K562 (cell line): ENCODE results near the gene NUP155. TPM values are rescaled to one million over a fixed set of nuclear protein-coding genes. Genes with fewer than 3 reads are reported as not detected.

Experiments
- CBFA2T2 ChIP-seq: fragments of 450-650 bp; conservative IDR thresholded peaks from 2 replicates; pipeline ENCODE4 v1.6.1; 2017; ENCODE audit warnings: mild to moderate bottlenecking
- CBFA2T3 ChIP-seq: fragments of 450-650 bp; IDR thresholded peaks from 2 replicates; pipeline ENCODE4 v1.6.1; 2017
- GTF2B ChIP-seq: IDR thresholded peaks from 2 replicates; pipeline ENCODE4 v1.6.1; 2011; ENCODE audit not compliant: insufficient read length; ENCODE audit errors: extremely low read depth
- HDAC2 ChIP-seq: fragments of 450-650 bp; IDR thresholded peaks from 2 replicates; pipeline ENCODE4 v1.6.1; 2016; ENCODE audit warnings: mild to moderate bottlenecking
- HMG20B ChIP-seq: fragments of 250-450 bp; sonication (Bioruptor Pico); IDR thresholded peaks from 2 replicates; pipeline ENCODE4 v1.5.0; 2021; ENCODE audit warnings: mild to moderate bottlenecking
- ILK ChIP-seq: fragments of 450-650 bp; IDR thresholded peaks from 2 replicates; pipeline ENCODE4 v1.6.1; 2016; ENCODE audit warnings: missing genetic modification characterization, low read depth, mild to moderate bottlenecking, missing compliant biosample characterization, moderate library complexity, borderline replicate concordance
- KAT2B ChIP-seq: IDR thresholded peaks from one replicate; pipeline ENCODE4 v1.6.1; 2012; ENCODE audit warnings: low read depth, mild to moderate bottlenecking, control low read depth, inconsistent platforms, low read length, moderate library complexity
- LEF1 ChIP-seq: fragments of 450-650 bp; IDR thresholded peaks from 2 replicates; pipeline ENCODE4 v1.6.1; 2016; ENCODE audit warnings: mild to moderate bottlenecking
- MTA1 ChIP-seq: fragments of 450-650 bp; IDR thresholded peaks from 2 replicates; pipeline ENCODE4 v1.6.1; 2017; ENCODE audit warnings: borderline replicate concordance
- MYC ChIP-seq, 2 experiments: fragments of 250-450 bp in 1 of 2; sonication (Bioruptor Pico) in 1 of 2; IDR thresholded peaks; 2 replicates each; pipeline versions ENCODE4 v1.5.1 to v1.6.1; 2012 to 2021; ENCODE audit warnings: low read depth in 2 of 2, borderline replicate concordance in 1 of 2, improper control_type of control experiment in 1 of 2, low read length in 1 of 2, mild to moderate bottlenecking in 1 of 2, moderate library complexity in 1 of 2
- NCOA4 ChIP-seq: fragments of 450-650 bp; IDR thresholded peaks from 2 replicates; pipeline ENCODE4 v1.6.1; 2018; ENCODE audit warnings: mild to moderate bottlenecking; ENCODE audit not compliant: partially characterized antibody
- NCOA6 ChIP-seq: fragments of 450-650 bp; IDR thresholded peaks from 2 replicates; pipeline ENCODE4 v1.6.1; 2017; ENCODE audit warnings: mild to moderate bottlenecking
- PCBP1 ChIP-seq: fragments of 200-400 bp; formaldehyde crosslinking; IDR thresholded peaks from 2 replicates; pipeline ENCODE4 v1.6.1; 2018; ENCODE audit warnings: mild to moderate bottlenecking, low read depth, low read length; ENCODE audit not compliant: poor library complexity, severe bottlenecking
- PHF20 ChIP-seq: fragments of 450-650 bp; IDR thresholded peaks from 2 replicates; pipeline ENCODE4 v1.6.1; 2018; ENCODE audit not compliant: partially characterized antibody
- RCOR1 ChIP-seq, 2 experiments: IDR thresholded peaks; 2 replicates each; pipeline ENCODE4 v1.6.1; 2012; ENCODE audit warnings: low read depth in 2 of 2, low read length in 2 of 2, borderline replicate concordance in 1 of 2, improper control_type of control experiment in 1 of 2
- SRF ChIP-seq, 2 experiments: fragments of 250-450, 450-650 bp in 1 of 2; sonication (Bioruptor Pico) in 1 of 2; sonication (generic) in 1 of 2; formaldehyde crosslinking; IDR thresholded peaks; 2 replicates each; pipeline versions ENCODE4 v1.5.0 to v1.5.1; 2020 to 2022; ENCODE audit warnings: mild to moderate bottlenecking in 1 of 2, missing genetic modification reagents in 1 of 2
- ZNF77 ChIP-seq: fragments of 250-450 bp; sonication (Bioruptor Pico); IDR thresholded peaks from 2 replicates; pipeline ENCODE4 v1.5.0; 2020
- polyA plus RNA-seq, 8 experiments: library from polyadenylated mRNA; depleted of rRNA in 4 of 8; stranded (reverse) in 5 of 8; unstranded in 3 of 8; fragments of >200 nt; fragmentation: Nextera tagmentation in 2 of 8; fragmentation: Illumina TruSeq in 1 of 8; extraction: Ambion mirVana in 2 of 8; extraction: Trizol in 1 of 8; gene quantifications; 2 replicates each; pipeline versions ENCODE4 v1.2.1 to v1.2.3, GENCODE V29; 2011 to 2014; ENCODE audit warnings: inconsistent platforms in 1 of 8, missing spikeins in 1 of 8
- total RNA-seq, 7 experiments: library from RNA; depleted of rRNA in 6 of 7; stranded (reverse); fragments of >200 nt in 6 of 7; fragmentation: Illumina TruSeq in 2 of 7; extraction: Trizol in 2 of 7; gene quantifications; 2 replicates each; pipeline versions ENCODE4 v1.2.1 to v1.2.3, GENCODE V29; 2011 to 2021; ENCODE audit warnings: low replicate concordance in 1 of 7
- TF ChIP-seq, protein P1 (sequence below): fragments of 450-650 bp; conservative IDR thresholded peaks from 2 replicates; pipeline ENCODE4 v1.6.1; 2016; ENCODE audit warnings: missing genetic modification characterization, low read depth, mild to moderate bottlenecking, control low read depth, missing compliant biosample characterization
- TF ChIP-seq, protein P2 (sequence below): IDR thresholded peaks from 2 replicates; pipeline ENCODE4 v1.6.1; 2016; ENCODE audit warnings: missing genetic modification characterization, missing compliant biosample characterization
- TF ChIP-seq, protein P3 (sequence below): sonication (generic); formaldehyde crosslinking; IDR thresholded peaks from 2 replicates; pipeline ENCODE4 v1.8.0; 2022; ENCODE audit warnings: missing genetic modification reagents, mild to moderate bottlenecking, borderline replicate concordance
- TF ChIP-seq, protein P4 (sequence below): sonication (generic); formaldehyde crosslinking; IDR thresholded peaks from 2 replicates; pipeline ENCODE4 v1.8.0; 2023; ENCODE audit warnings: mild to moderate bottlenecking, missing genetic modification reagents

Gene NUP155
- total and polyA plus RNA-seq, 9 of the 15 experiments (the other 6 are each of a cell fraction or from before 2014, with no cell fraction given), result 39.3 to 130 (median 77.0) TPM

- TF ChIP-seq SRF (CRISPR knock-in tag; IDR thresholded peaks at IDR 0.05), result no peak; a peak in 2 of 4 replicates
- peak; percentile 48 for TF ChIP-seq NCOA6
- TF ChIP-seq KAT2B, result no peak
- TF ChIP-seq, protein P1, sequence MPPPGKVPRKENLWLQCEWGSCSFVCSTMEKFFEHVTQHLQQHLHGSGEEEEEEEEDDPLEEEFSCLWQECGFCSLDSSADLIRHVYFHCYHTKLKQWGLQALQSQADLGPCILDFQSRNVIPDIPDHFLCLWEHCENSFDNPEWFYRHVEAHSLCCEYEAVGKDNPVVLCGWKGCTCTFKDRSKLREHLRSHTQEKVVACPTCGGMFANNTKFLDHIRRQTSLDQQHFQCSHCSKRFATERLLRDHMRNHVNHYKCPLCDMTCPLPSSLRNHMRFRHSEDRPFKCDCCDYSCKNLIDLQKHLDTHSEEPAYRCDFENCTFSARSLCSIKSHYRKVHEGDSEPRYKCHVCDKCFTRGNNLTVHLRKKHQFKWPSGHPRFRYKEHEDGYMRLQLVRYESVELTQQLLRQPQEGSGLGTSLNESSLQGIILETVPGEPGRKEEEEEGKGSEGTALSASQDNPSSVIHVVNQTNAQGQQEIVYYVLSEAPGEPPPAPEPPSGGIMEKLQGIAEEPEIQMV, result no peak
- TF ChIP-seq, protein P2, sequence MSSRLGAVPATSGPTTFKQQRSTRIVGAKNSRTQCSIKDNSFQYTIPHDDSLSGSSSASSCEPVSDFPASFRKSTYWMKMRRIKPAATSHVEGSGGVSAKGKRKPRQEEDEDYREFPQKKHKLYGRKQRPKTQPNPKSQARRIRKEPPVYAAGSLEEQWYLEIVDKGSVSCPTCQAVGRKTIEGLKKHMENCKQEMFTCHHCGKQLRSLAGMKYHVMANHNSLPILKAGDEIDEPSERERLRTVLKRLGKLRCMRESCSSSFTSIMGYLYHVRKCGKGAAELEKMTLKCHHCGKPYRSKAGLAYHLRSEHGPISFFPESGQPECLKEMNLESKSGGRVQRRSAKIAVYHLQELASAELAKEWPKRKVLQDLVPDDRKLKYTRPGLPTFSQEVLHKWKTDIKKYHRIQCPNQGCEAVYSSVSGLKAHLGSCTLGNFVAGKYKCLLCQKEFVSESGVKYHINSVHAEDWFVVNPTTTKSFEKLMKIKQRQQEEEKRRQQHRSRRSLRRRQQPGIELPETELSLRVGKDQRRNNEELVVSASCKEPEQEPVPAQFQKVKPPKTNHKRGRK (tag), result no peak
- TF ChIP-seq PHF20, result peak; percentile 99
- peak; percentile 55 for TF ChIP-seq NCOA4
- no peak for TF ChIP-seq PCBP1
- TF ChIP-seq RCOR1 (IDR thresholded peaks at IDR 0.05; ENCODE audit: borderline replicate concordance in 1 of 2, low read depth in 2 of 2, low read length in 2 of 2), result peak in 1 of 2 experiments; percentile 31; a peak in 1 of 4 replicates
- TF ChIP-seq, protein P3, sequence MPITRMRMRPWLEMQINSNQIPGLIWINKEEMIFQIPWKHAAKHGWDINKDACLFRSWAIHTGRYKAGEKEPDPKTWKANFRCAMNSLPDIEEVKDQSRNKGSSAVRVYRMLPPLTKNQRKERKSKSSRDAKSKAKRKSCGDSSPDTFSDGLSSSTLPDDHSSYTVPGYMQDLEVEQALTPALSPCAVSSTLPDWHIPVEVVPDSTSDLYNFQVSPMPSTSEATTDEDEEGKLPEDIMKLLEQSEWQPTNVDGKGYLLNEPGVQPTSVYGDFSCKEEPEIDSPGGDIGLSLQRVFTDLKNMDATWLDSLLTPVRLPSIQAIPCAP (CRISPR knock-in tag), result no peak
- TF ChIP-seq MTA1, result peak; percentile 100
- peak; percentile 44 for TF ChIP-seq GTF2B
- TF ChIP-seq HDAC2, result peak; percentile 95
- TF ChIP-seq MYC (IDR thresholded peaks at IDR 0.05; ENCODE audit: low read depth, low read length), result peak; percentile 98
- peak; percentile 79; the same call in 1 of the 2 replicates for TF ChIP-seq MYC (CRISPR knock-in tag; IDR thresholded peaks at IDR 0.05; ENCODE audit: borderline replicate concordance, low read depth)
- no peak for TF ChIP-seq CBFA2T2
- no peak for TF ChIP-seq HMG20B (CRISPR knock-in tag)
- no peak for TF ChIP-seq ZNF77 (CRISPR knock-in tag)
- peak; percentile 57 for TF ChIP-seq LEF1
- TF ChIP-seq ILK (tag), result no peak
- TF ChIP-seq, protein P4, sequence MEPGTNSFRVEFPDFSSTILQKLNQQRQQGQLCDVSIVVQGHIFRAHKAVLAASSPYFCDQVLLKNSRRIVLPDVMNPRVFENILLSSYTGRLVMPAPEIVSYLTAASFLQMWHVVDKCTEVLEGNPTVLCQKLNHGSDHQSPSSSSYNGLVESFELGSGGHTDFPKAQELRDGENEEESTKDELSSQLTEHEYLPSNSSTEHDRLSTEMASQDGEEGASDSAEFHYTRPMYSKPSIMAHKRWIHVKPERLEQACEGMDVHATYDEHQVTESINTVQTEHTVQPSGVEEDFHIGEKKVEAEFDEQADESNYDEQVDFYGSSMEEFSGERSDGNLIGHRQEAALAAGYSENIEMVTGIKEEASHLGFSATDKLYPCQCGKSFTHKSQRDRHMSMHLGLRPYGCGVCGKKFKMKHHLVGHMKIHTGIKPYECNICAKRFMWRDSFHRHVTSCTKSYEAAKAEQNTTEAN (CRISPR knock-in tag), result no peak
- TF ChIP-seq CBFA2T3, result peak; percentile 40; the same call in 1 of the 2 replicates
Observed at GRCh38 chr5:37370864-37371726, at the start of gene NUP155 (continued).
